Chondrocyte (in vitro differentiated cells): ENCODE measurements around the gene TMEM59. TPM values are rescaled to one million over a fixed set of nuclear protein-coding genes. Genes with fewer than 3 reads are reported as not detected.

Experiments used
- DNase-seq: peaks from one replicate; pipeline ENCODE4 v3.0.0; 2021; ENCODE audit warnings: mixed read lengths, low spot score
- H3K27ac Mint-ChIP-seq: one replicate; pipeline ENCODE4 v1.8.0; 2021; ENCODE audit warnings: mild to moderate bottlenecking, moderate library complexity, mixed read lengths; ENCODE audit not compliant: unreplicated experiment
- H3K27me3 Mint-ChIP-seq: 2 replicates; pipeline ENCODE4 v1.8.0; 2021; ENCODE audit warnings: low read depth, mixed read lengths
- H3K36me3 Mint-ChIP-seq: 2 replicates; pipeline ENCODE4 v1.8.0; 2021; ENCODE audit warnings: low read depth, mixed read lengths
- H3K4me1 Mint-ChIP-seq: 2 replicates; pipeline ENCODE4 v1.8.0; 2021; ENCODE audit warnings: low read depth, mild to moderate bottlenecking, mixed read lengths
- H3K4me3 Mint-ChIP-seq: one replicate; pipeline ENCODE4 v1.8.0; 2021; ENCODE audit warnings: mild to moderate bottlenecking, moderate library complexity, mixed read lengths; ENCODE audit not compliant: unreplicated experiment
- H3K9me3 Mint-ChIP-seq: 2 replicates; pipeline ENCODE4 v1.8.0; 2021; ENCODE audit warnings: low read depth, mixed read lengths
- CTCF ChIP-seq: fragments of 200-600 bp; sonication (generic); IDR thresholded peaks from 2 replicates; pipeline ENCODE4 v1.5.0; 2021; ENCODE audit warnings: antibody characterized with exemption, mild to moderate bottlenecking, moderate library complexity
- total RNA-seq: library from RNA; stranded (reverse); gene quantifications from 3 replicates; pipeline ENCODE4 v1.2.1, GENCODE V29; 2021

Gene TMEM59
- total RNA-seq, 1 donor from 2014 or later: 301 TPM

DNA sequence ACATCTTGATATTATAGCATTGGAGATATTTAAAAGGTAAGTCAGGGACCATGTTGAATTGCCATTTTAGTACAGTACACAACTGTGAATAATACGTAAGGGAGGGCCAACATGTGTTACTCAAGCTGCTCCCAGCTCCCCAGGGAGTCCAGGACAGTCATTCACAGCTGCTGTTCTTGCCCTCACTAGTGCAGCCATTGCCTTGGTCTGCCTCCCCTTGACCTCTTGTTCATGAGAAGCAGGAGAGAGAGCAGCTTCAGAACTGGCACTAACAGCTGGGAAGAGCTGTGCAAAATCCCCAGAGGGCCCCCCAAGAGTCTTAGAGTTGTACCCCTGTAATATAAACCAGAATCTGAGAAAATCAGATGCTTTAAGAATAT, 16.8 kb upstream of the TMEM59 start:
- Mint-ChIP-seq H3K27ac (no peak overlapping the region), H3K4me3 (no peak overlapping the region), H3K36me3 (peaks cover 5% of the 10 kb centered on the region), H3K4me1 (no peaks in the 10 kb centered on the region), H3K9me3 (no peaks in the 10 kb centered on the region), H3K27me3 (no peaks in the 10 kb centered on the region)
- no peak for TF ChIP-seq CTCF
- DNase-seq: no peak

- Mint-ChIP-seq H3K4me1 (no peaks in the 10 kb centered on the region), H3K4me3 (no peak overlapping the region), H3K9me3 (no peaks in the 10 kb centered on the region), H3K36me3 (no peaks in the 10 kb centered on the region), H3K27ac (no peak overlapping the region), H3K27me3 (no peaks in the 10 kb centered on the region)
- TF ChIP-seq CTCF: no peak
- no peak for DNase-seq
These were observed 11.3 kb upstream of the TMEM59 start for GRCh38 chr1:54064299-54064698.

DNA sequence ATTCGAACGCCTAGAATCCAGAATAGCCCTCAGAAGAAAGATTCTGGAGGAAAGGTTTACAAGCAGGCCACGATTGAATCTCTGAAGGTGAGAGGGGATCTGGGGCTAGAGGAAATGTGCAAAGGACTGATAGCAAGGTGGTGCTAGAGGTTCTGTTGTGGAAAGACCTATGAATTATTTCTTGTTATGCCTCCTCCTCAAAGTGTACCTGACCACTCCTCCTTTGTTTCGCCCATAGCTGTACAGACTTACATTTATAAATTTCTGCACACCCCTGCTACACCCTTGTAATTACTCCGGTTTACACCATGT, 1.4 kb upstream of the TMEM59 start:
- Mint-ChIP-seq H3K4me1 (peaks cover 7% of the 10 kb centered on the region), H3K9me3 (no peaks in the 10 kb centered on the region), H3K36me3 (no peaks in the 10 kb centered on the region), H3K27ac (no peak overlapping the region), H3K27me3 (no peaks in the 10 kb centered on the region), H3K4me3 (no peak overlapping the region)
- no peak for TF ChIP-seq CTCF
- no peak for DNase-seq

DNA sequence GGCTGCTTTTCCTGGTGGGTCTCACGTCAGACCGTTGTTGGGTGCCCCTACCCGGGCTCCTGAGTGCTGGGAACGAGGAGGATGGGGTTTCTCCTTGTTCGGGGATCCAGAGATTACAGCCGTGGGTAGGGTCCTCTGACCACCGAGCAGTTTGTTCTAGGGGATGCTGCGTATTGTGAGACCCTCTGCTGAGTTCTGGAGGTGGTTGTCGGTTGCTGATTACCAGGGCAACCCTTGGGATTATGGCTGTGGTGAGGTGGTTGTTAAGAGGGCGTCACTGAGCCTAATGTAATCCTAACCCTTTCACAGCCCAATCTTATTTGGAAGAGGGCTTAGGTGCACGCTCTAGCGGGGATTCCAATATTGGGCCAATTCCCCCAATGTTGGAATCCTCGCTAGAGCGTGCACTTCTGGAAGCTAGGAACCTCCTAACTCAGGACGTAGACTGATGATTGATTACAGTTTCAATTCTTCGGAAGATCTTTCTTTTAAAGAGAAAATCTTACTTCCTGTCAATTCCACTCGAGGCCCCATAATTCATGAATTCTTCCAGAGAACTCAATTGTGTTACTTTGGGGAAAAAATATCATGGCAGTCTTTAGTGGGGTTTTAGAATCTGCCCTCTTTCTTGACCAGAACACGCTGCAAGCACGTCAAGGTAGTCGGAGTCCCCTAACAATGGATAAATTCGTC, 887 bp upstream of the TMEM59 start:
- no peak for DNase-seq
- Mint-ChIP-seq H3K4me1 (peaks cover 7% of the 10 kb centered on the region), H3K36me3 (no peaks in the 10 kb centered on the region), H3K27me3 (no peaks in the 10 kb centered on the region), H3K4me3 (no peak overlapping the region), H3K27ac (no peak overlapping the region), H3K9me3 (no peaks in the 10 kb centered on the region)
- no peak for TF ChIP-seq CTCF

GRCh38 chr1:54052431-54052933, 522 bp downstream of the TMEM59 start:
- Mint-ChIP-seq H3K9me3 (no peaks in the 10 kb centered on the region), H3K27ac (no peak overlapping the region), H3K4me1 (peaks cover 10% of the 10 kb centered on the region), H3K36me3 (no peaks in the 10 kb centered on the region), H3K27me3 (no peaks in the 10 kb centered on the region), H3K4me3 (no peak overlapping the region)
- TF ChIP-seq CTCF: no peak
- no peak for DNase-seq
